GM18508 (cell line): ENCODE data around the gene GUCY2C.
"Not testable (repeated sequence)": the region's sequence is repeated elsewhere in the genome, so short reads cannot be mapped to it uniquely, and the experiment has no call there.

Experiments
- ATAC-seq: cut with Tn5 transposase; IDR thresholded peaks from one replicate; pipeline ENCODE4 v1.9.1; 2021; ENCODE audit warnings: moderate number of reproducible peaks; ENCODE audit not compliant: insufficient read depth, unreplicated experiment

Gene GUCY2C

GRCh38 chr12:14696265-14696741 lies at the start of gene GUCY2C:
TSS of gene GUCY2C (minus strand) at chr12:14696599. CDS start at chr12:14696448, 151 bp downstream.
- ATAC-seq: no peak

- ATAC-seq: no peak
Measured at GRCh38 chr12:14743061-14743460, 46.7 kb upstream of the GUCY2C start.

GRCh38 chr12:14741942-14742341 lies 45.5 kb upstream of the GUCY2C start:
- ATAC-seq: no peak

- ATAC-seq: no peak
Measured at GRCh38 chr12:14741153-14741552, 44.8 kb upstream of the GUCY2C start.

- not testable (repeated sequence) for ATAC-seq
Measured at GRCh38 chr12:14736441-14736840, 40.0 kb upstream of the GUCY2C start.

- no peak for ATAC-seq
Measured at GRCh38 chr12:14731821-14732220, 35.4 kb upstream of the GUCY2C start.

- ATAC-seq: no peak
Measured at GRCh38 chr12:14729586-14729985, 33.2 kb upstream of the GUCY2C start.

GRCh38 chr12:14723763-14724162 lies 27.4 kb upstream of the GUCY2C start:
- no peak for ATAC-seq

GRCh38 chr12:14716848-14717444 lies 20.5 kb upstream of the GUCY2C start:
- ATAC-seq: peak; percentile 74

- ATAC-seq: no peak
Measured at GRCh38 chr12:14714437-14714836, 18.0 kb upstream of the GUCY2C start.

- ATAC-seq: no peak
Measured at GRCh38 chr12:14710632-14711320, 14.4 kb upstream of the GUCY2C start.

GRCh38 chr12:14701809-14702568 lies 5.6 kb upstream of the GUCY2C start:
- ATAC-seq: no peak

GRCh38 chr12:14700935-14701334 lies 4.5 kb upstream of the GUCY2C start:
- no peak for ATAC-seq

- no peak for ATAC-seq
Measured at GRCh38 chr12:14699923-14700322, 3.5 kb upstream of the GUCY2C start.

- ATAC-seq: no peak
Measured at GRCh38 chr12:14698555-14698954, 2.2 kb upstream of the GUCY2C start.

GRCh38 chr12:14695715-14696141 lies 671 bp downstream of the GUCY2C start:
- no peak for ATAC-seq

GRCh38 chr12:14694970-14695369 lies 1.4 kb downstream of the GUCY2C start:
- ATAC-seq: no peak

GRCh38 chr12:14694145-14694714 lies 2.2 kb downstream of the GUCY2C start:
- no peak for ATAC-seq

GRCh38 chr12:14693116-14693515 lies 3.3 kb downstream of the GUCY2C start:
- no peak for ATAC-seq

- ATAC-seq: no peak
Measured at GRCh38 chr12:14691560-14691959, 4.8 kb downstream of the GUCY2C start.

GRCh38 chr12:14689996-14690395 lies 6.4 kb downstream of the GUCY2C start:
- ATAC-seq: no peak
